ENCODE data around the gene TEKTIP1.
"Not testable (repeated sequence)": the region's sequence is repeated elsewhere in the genome, so short reads cannot be mapped to it uniquely, and the experiment has no call there.

- not testable (repeated sequence) for TF ChIP-seq YY1 (IDR thresholded peaks at IDR 0.05; ENCODE audit: insufficient read depth, insufficient read length); SUZ12 (IDR thresholded peaks at IDR 0.05; ENCODE audit: extremely low read depth, insufficient read depth, insufficient read length)
Measured at GRCh38 chr19:3529299-3529698, 9.7 kb upstream of the TEKTIP1 start.

Data from NT2/D1 (cell line).